Keratinocyte (primary cell): Measurements from ENCODE around the gene FAM219A. TPM values are rescaled to one million over a fixed set of nuclear protein-coding genes. Genes with fewer than 3 reads are reported as not detected.

Source experiments
- DNase-seq: peaks from one replicate; pipeline ENCODE4 v3.0.0-alpha.2; 2011; ENCODE audit warnings: low read depth, missing footprints, low spot score
- FAIRE-seq: peaks from 2 replicates; lab custom pipeline; 2011; peaks lifted over from hg19 to GRCh38; lab: Jason Lieb, UNC
- H2AFZ ChIP-seq: 2 replicates; pipeline ENCODE4 v1.6.0; 2012; ENCODE audit warnings: low read length, control low read depth, inconsistent platforms; ENCODE audit not compliant: control insufficient read depth
- H3K27ac ChIP-seq: 2 replicates; pipeline ENCODE4 v1.5.1; 2011; ENCODE audit warnings: low read length; ENCODE audit not compliant: control insufficient read depth, insufficient read depth
- H3K27me3 ChIP-seq: 3 replicates; pipeline ENCODE4 v1.6.0; 2011; ENCODE audit warnings: low read length; ENCODE audit not compliant: control insufficient read depth, insufficient read depth; ENCODE audit errors: extremely low read depth
- H3K36me3 ChIP-seq, 2 experiments: 2 replicates in 1 of 2; 3 replicates in 1 of 2; pipeline ENCODE4 v1.5.1; 2011; ENCODE audit warnings: low read length in 2 of 2, mild to moderate bottlenecking in 1 of 2; ENCODE audit not compliant: control insufficient read depth in 2 of 2, insufficient read depth in 2 of 2; ENCODE audit errors: extremely low read depth in 1 of 2
- H3K4me1 ChIP-seq: 3 replicates; pipeline ENCODE4 v1.5.1; 2011; ENCODE audit warnings: low read length; ENCODE audit not compliant: control insufficient read depth, insufficient read depth; ENCODE audit errors: extremely low read depth
- H3K4me2 ChIP-seq: 3 replicates; pipeline ENCODE4 v1.6.0; 2011; ENCODE audit warnings: low read depth, low read length; ENCODE audit not compliant: control insufficient read depth, insufficient read depth; ENCODE audit errors: extremely low read depth
- H3K4me3 ChIP-seq, 3 experiments: fragments of 200-600 bp in 1 of 3; sonication (generic) in 1 of 3; 2 replicates in 2 of 3; 3 replicates in 1 of 3; pipeline ENCODE4 v1.5.1; 2011 to 2016; ENCODE audit warnings: low read length in 3 of 3, mild to moderate bottlenecking in 3 of 3, control low read depth in 2 of 3, inconsistent platforms in 1 of 3, low read depth in 1 of 3, mixed read lengths in 1 of 3, mixed run types in 1 of 3, moderate library complexity in 1 of 3; ENCODE audit not compliant: control insufficient read depth in 2 of 3, insufficient read depth in 2 of 3; ENCODE audit errors: extremely low read depth in 1 of 3
- H3K79me2 ChIP-seq: 2 replicates; pipeline ENCODE4 v1.6.0; 2012; ENCODE audit warnings: low read length; ENCODE audit not compliant: control insufficient read depth, insufficient read depth
- H3K9ac ChIP-seq: 3 replicates; pipeline ENCODE4 v1.6.0; 2011; ENCODE audit warnings: low read length; ENCODE audit not compliant: control insufficient read depth, insufficient read depth; ENCODE audit errors: extremely low read depth
- H3K9me1 ChIP-seq: 3 replicates; pipeline ENCODE4 v1.6.0; 2011; ENCODE audit warnings: low read length; ENCODE audit not compliant: control insufficient read depth, insufficient read depth; ENCODE audit errors: extremely low read depth
- H3K9me3 ChIP-seq: 2 replicates; pipeline ENCODE4 v1.5.1; 2012; ENCODE audit warnings: low read depth, low read length; ENCODE audit not compliant: control insufficient read depth
- H4K20me1 ChIP-seq: 3 replicates; pipeline ENCODE4 v1.6.0; 2011; ENCODE audit warnings: low read length; ENCODE audit not compliant: control insufficient read depth, insufficient read depth; ENCODE audit errors: extremely low read depth
- EZH2 ChIP-seq: IDR thresholded peaks from one replicate; pipeline ENCODE4 v1.6.1; 2012; ENCODE audit warnings: inconsistent platforms, mild to moderate bottlenecking, low read length, moderate library complexity
- dilution Hi-C: fragments of 300-500 bp; cut with MboI; formaldehyde crosslinking; loops from one replicate; pipeline ENCODE4 v1.7.0; 2020; ENCODE audit warnings: low sequenced_read_pairs; ENCODE audit not compliant: extremely low pct_ligation_motif_present
- polyA plus RNA-seq, 5 experiments: library from polyadenylated mRNA; depleted of rRNA in 3 of 5; stranded (reverse) in 3 of 5; stranded (forward) in 1 of 5; unstranded in 1 of 5; fragments of >200 nt; gene quantifications; 1 replicate in 1 of 5; 2 replicates in 3 of 5; 3 replicates in 1 of 5; pipeline versions ENCODE4 v1.2.1 to v1.2.3, GENCODE V29; 2011 to 2012; ENCODE audit warnings: missing spikeins in 2 of 5, low read depth in 1 of 5, low replicate concordance in 1 of 5
- TF ChIP-seq, protein P1 (sequence below), 3 experiments: IDR thresholded peaks in 1 of 3; conservative IDR thresholded peaks in 1 of 3; optimal IDR thresholded peaks in 1 of 3; 2 replicates in 2 of 3; 3 replicates in 1 of 3; pipeline versions ENCODE3 to v1.5.1; 2011; ENCODE audit warnings: low read length in 3 of 3, mild to moderate bottlenecking in 3 of 3, moderate library complexity in 2 of 3, control low read depth in 1 of 3, inconsistent platforms in 1 of 3; ENCODE audit not compliant: insufficient read depth in 2 of 3; ENCODE audit errors: extremely low read depth in 1 of 3

Gene FAM219A
- polyA plus RNA-seq, 1 donor (not counting 4 experiments of a cell fraction or from before 2014, with no cell fraction given), result 8.9 TPM

DNA sequence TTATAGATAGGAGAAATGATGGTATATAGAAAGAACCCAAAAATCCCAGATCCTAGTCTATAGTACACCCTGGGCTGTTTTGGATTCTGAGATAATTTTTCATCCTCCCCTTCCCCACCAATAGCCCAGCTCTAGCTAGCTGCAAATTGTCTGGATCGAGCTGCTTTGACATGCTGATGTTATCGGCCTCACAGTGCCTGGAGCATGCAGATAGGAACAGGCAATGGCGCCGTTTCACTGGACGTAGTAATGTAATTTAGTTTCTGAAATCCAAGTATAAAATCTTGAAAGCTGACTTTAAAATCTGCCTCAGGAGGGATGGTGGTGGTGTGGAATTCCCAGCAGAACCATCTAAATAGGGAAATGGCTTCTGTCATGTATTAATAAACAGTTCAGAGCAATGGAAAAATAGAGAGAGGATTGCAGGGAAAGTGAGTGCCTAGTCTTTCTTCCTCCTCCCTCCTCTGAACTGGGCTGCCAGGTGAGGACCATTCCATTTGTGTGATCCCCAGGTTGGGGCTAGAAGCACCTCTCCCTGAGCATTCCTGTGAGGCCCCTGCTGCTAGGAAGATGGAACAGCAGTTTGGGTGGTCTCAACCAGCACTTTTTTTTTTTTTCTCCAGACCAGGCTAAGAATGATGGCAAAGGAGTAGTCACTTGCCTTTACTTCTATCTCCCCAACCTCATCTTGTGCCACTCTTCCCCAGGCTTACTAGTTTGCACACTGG, 31.9 kb downstream of the FAM219A start:
- H3K27ac ChIP-seq, result no peak overlapping the region
- H4K20me1 ChIP-seq, result peaks cover 8% of the 10 kb centered on the region
- H3K4me3 ChIP-seq, result no peak overlapping the region
- H3K9me3 ChIP-seq, result no peaks in the 10 kb centered on the region
- TF ChIP-seq, protein P1, sequence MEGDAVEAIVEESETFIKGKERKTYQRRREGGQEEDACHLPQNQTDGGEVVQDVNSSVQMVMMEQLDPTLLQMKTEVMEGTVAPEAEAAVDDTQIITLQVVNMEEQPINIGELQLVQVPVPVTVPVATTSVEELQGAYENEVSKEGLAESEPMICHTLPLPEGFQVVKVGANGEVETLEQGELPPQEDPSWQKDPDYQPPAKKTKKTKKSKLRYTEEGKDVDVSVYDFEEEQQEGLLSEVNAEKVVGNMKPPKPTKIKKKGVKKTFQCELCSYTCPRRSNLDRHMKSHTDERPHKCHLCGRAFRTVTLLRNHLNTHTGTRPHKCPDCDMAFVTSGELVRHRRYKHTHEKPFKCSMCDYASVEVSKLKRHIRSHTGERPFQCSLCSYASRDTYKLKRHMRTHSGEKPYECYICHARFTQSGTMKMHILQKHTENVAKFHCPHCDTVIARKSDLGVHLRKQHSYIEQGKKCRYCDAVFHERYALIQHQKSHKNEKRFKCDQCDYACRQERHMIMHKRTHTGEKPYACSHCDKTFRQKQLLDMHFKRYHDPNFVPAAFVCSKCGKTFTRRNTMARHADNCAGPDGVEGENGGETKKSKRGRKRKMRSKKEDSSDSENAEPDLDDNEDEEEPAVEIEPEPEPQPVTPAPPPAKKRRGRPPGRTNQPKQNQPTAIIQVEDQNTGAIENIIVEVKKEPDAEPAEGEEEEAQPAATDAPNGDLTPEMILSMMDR (optimal IDR thresholded peaks at IDR 0.05 in 1 of 3, IDR thresholded peaks at IDR 0.05 in 1 of 3, conservative IDR thresholded peaks at IDR 0.05 in 1 of 3; ENCODE audit: extremely low read depth in 1 of 3, insufficient read depth in 2 of 3, low read length in 3 of 3), result no peak
- TF ChIP-seq EZH2, result no peak
- H3K9ac ChIP-seq, result no peak overlapping the region
- peaks cover 0 to 8% of the 10 kb centered on the region in 2 experiments for H3K36me3 ChIP-seq
- peaks cover 3% of the 10 kb centered on the region for H3K4me1 ChIP-seq
- FAIRE-seq (no peak), DNase-seq (no peak)
- H3K79me2 ChIP-seq, result no peaks in the 10 kb centered on the region
- no peaks in the 10 kb centered on the region for H3K9me1 ChIP-seq
- dilution Hi-C loops, result no loop called here
- H2AFZ ChIP-seq, result no peak overlapping the region
- no peaks in the 10 kb centered on the region for H3K27me3 ChIP-seq
- H3K4me2 ChIP-seq, result no peak overlapping the region

DNA sequence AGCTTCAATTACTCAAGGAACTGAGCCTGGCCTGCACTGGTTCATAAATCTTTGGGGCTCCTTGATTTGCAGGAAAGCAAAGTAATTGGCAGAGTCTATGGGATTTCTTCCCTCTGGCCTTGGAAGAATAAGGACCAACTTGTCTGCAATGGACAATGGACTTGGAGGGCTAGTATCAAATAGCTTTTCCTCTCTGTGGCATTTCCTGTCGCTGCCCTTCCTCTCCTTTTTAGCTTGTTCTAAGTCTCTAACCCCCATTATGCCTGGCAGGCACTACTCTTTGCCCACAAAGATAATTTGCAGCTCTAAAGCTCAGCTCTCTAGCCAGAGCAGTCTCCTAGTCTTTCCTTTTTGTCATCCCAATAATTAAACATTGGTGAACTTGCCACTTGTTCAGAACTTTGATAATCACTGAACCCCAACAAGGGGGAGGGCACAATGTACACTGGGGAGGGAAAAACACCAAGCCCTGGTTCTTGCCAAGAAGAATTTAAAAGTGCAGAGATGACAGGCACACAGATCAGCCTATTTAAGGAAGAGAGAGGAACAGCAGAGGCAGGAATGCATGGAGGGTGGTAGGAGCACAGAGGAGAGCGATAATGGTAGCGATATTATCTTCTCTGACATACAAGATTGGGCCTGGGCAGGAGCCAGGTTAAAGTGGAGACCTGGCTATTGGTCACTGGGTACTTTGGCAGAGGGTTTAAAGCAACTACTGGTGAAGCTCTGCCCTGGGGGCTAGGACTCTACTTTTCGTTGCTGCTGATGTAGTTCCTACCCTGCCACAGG, 38.5 kb downstream of the FAM219A start:
- H3K4me1 ChIP-seq, result peaks cover 6% of the 10 kb centered on the region
- no peak overlapping the region for H3K4me2 ChIP-seq
- no peaks in the 10 kb centered on the region for H3K9me3 ChIP-seq
- H3K27me3 ChIP-seq, result no peaks in the 10 kb centered on the region
- TF ChIP-seq, protein P1 (optimal IDR thresholded peaks at IDR 0.05 in 1 of 3, IDR thresholded peaks at IDR 0.05 in 1 of 3, conservative IDR thresholded peaks at IDR 0.05 in 1 of 3; ENCODE audit: extremely low read depth in 1 of 3, insufficient read depth in 2 of 3, low read length in 3 of 3), result no peak
- no peak for TF ChIP-seq EZH2
- no peak overlapping the region for H3K9ac ChIP-seq
- no peak overlapping the region for H2AFZ ChIP-seq
- FAIRE-seq (no peak), DNase-seq (no peak)
- no peaks in the 10 kb centered on the region for H3K79me2 ChIP-seq
- dilution Hi-C loops, result no loop called here
- no peak overlapping the region for H3K27ac ChIP-seq
- H3K4me3 ChIP-seq, result no peak overlapping the region
- H3K9me1 ChIP-seq, result no peaks in the 10 kb centered on the region
- H3K36me3 ChIP-seq, result no peaks in the 10 kb centered on the region
- no peaks in the 10 kb centered on the region for H4K20me1 ChIP-seq
